HG02588 (cell line): Measurements from ENCODE around the gene BTBD17.

Experiments used
- ATAC-seq: cut with Tn5 transposase; IDR thresholded peaks from one replicate; pipeline ENCODE4 v1.9.1; 2021; ENCODE audit warnings: mild to moderate bottlenecking, moderate library complexity; ENCODE audit not compliant: unreplicated experiment

Gene BTBD17

GRCh38 chr17:74337834-74338500 is 23.7 kb downstream of the BTBD17 start:
- no peak for ATAC-seq

DNA sequence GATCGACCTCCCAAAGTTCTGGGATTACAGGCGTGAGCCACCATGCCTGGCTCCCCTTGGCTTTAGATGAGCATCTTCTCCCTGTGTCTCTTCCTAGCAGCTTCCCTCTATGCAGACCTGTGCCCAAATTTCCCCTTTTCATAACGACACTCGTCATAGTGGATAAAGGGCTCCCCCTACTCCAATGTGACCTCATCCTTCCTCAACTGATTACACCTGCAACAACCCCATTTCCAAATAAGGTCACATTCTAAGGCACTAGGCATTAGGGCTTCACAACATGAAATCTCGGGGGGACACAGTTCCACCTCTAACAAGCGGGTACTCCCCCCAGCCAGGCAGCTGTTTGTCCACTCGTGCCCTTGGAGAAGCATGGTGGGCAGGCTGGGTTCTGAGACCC is 25.4 kb downstream of the BTBD17 start:
- ATAC-seq: no peak

DNA sequence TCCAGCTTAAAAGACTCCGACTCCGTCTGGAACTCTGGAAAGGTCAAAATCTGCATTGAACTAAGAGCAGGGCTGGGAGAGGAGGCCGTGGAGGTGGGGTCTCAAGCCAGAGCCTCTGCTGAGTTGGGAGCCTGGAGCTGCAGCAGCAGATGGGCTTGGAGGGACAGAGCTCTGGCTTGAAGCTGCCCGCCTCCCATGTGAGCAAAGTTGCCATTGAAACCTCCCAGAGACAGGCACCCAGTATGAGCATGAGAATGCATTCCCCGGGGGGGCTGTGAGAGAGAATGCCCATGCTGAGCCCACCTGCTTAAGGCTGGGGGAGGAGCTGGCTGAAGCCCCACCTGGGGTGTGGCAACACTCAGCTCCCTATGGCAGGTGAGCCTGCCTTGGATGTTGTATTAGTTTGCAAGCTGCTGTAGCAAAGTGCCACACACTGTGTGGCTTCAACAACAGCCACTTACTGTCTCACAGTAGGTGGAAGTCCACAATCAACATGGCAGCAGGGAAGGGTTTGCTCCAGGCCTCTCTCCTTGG is 26.1 kb downstream of the BTBD17 start:
- no peak for ATAC-seq

GRCh38 chr17:74334393-74335039 is 27.2 kb downstream of the BTBD17 start:
- ATAC-seq: no peak

- ATAC-seq: no peak
These were observed 28.8 kb downstream of the BTBD17 start for GRCh38 chr17:74332763-74333283.

GRCh38 chr17:74332017-74332650 is 29.5 kb downstream of the BTBD17 start:
- ATAC-seq: no peak

GRCh38 chr17:74330446-74330845 is 31.2 kb downstream of the BTBD17 start:
- ATAC-seq: no peak

GRCh38 chr17:74329378-74329777 is 32.3 kb downstream of the BTBD17 start:
- ATAC-seq: no peak

- ATAC-seq: no peak
These were observed 33.2 kb downstream of the BTBD17 start for GRCh38 chr17:74328487-74328886.

GRCh38 chr17:74326506-74326905 is 35.2 kb downstream of the BTBD17 start:
- ATAC-seq: no peak

GRCh38 chr17:74325743-74326379 is 35.8 kb downstream of the BTBD17 start, which contains the start of gene KIF19:
Gene KIF19, plus strand, starts transcription at chr17:74326226. Its CDS starts 124 bp downstream, at chr17:74326350.
- ATAC-seq: no peak

- no peak for ATAC-seq
These were observed 36.3 kb downstream of the BTBD17 start for GRCh38 chr17:74325376-74325742.

DNA sequence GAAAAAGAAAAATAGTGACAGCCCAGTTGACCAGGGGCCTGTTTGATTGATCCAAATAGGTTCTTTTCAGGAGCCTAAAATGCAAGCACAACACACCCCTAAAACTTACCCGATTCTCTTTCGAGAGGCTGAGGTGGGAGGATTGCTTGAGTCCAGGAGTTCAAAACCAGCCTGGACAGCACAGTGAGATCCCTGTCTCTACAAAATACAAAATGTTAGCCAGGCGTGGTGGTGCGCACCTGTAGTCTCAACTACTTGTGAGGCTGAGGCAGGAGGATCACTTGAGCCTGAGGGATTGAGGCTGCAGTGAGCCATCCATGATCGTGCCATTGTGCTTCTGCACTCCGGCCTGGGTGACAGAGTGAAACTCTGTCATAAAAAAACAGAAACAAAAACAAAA is 37.1 kb downstream of the BTBD17 start:
- ATAC-seq: no peak

DNA sequence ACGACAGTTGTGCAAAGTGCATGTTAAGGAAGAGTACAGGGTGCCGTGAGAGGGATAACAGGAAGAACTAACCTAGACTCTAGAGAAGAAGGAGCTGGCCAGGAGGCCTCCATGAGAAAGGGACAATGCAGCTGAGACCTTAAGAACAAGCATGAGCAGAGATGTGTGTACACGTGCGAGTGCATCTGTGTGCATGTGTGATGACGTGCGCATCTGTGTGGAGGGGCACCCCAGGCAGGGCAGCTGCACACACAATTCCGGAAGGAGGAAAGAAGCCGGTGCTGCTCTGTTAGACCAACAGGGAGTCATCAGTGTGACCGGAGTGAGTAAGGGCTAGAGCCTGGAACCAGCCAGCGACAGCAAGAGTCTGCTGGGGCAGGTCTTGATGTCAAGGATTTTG is 43.3 kb downstream of the BTBD17 start:
- no peak for ATAC-seq

GRCh38 chr17:74317071-74317470 is 44.6 kb downstream of the BTBD17 start:
- no peak for ATAC-seq

- ATAC-seq: no peak
These were observed 45.4 kb downstream of the BTBD17 start for GRCh38 chr17:74316220-74316619.

GRCh38 chr17:74314877-74315276 is 46.8 kb downstream of the BTBD17 start:
- ATAC-seq: no peak

DNA sequence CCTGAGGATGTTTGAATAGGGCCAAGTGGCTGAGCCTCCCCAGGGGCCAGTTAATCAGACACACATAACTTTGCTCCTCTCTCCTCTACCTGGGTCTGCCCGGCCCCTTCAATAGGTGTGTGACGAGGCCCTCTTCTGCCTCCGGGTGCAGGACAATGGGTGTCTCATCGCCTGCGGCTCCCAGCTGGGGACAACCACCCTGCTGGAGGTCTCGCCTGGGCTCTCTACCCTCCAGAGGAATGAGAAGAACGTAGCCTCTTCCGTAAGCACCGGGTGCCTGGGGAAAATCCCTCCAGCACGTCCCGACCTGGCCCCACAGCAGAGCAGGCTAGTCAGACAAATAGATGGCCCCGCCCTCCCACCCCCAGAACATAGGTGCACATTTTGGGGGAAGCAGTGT is 51.8 kb downstream of the BTBD17 start:
- no peak for ATAC-seq

- no peak for ATAC-seq
These were observed 53.5 kb downstream of the BTBD17 start for GRCh38 chr17:74307984-74308773.
